Measurements from ENCODE around the gene COL26A1. TPM values are rescaled to one million over a fixed set of nuclear protein-coding genes. Genes with fewer than 3 reads are reported as not detected.

COL26A1 gene
- total RNA-seq, 2 donors from 2014 or later = not detected

- Histone ChIP-seq H3K27ac (no peak overlapping the region), H3K4me1 (peaks cover 0 to 13% of the 10 kb centered on the region in 2 donors), H3K36me3 (no peaks in the 10 kb centered on the region), H3K27me3 (no peaks in the 10 kb centered on the region), H3K4me3 (no peak overlapping the region), H3K9me3 (no peaks in the 10 kb centered on the region)
- no peak for TF ChIP-seq CTCF (IDR thresholded peaks at IDR 0.05)
- DNase-seq (ENCODE audit: low spot score) = no peak
Observed at GRCh38 chr7:101534873-101535272, 172.2 kb downstream of the COL26A1 start.

- Histone ChIP-seq H3K27me3 (no peaks in the 10 kb centered on the region), H3K36me3 (no peaks in the 10 kb centered on the region), H3K4me1 (peaks cover 0 to 13% of the 10 kb centered on the region in 2 donors), H3K4me3 (no peak overlapping the region), H3K27ac (no peak overlapping the region), H3K9me3 (no peaks in the 10 kb centered on the region)
- no peak for TF ChIP-seq CTCF (IDR thresholded peaks at IDR 0.05)
- no peak for DNase-seq (ENCODE audit: low spot score)
Observed at GRCh38 chr7:101535351-101535751, 172.7 kb downstream of the COL26A1 start.

GRCh38 chr7:101536232-101536631, 173.6 kb downstream of the COL26A1 start:
- no peak for DNase-seq (ENCODE audit: low spot score)
- TF ChIP-seq CTCF (IDR thresholded peaks at IDR 0.05) = no peak

GRCh38 chr7:101536668-101537067, 174.0 kb downstream of the COL26A1 start:
- Histone ChIP-seq H3K4me1 (peaks cover 0 to 13% of the 10 kb centered on the region in 2 donors), H3K36me3 (no peaks in the 10 kb centered on the region), H3K27ac (no peak overlapping the region), H3K4me3 (no peak overlapping the region), H3K9me3 (no peaks in the 10 kb centered on the region), H3K27me3 (no peaks in the 10 kb centered on the region)
- no peak for DNase-seq (ENCODE audit: low spot score)
- no peak for TF ChIP-seq CTCF (IDR thresholded peaks at IDR 0.05)

More at GRCh38 chr7:101536232-101536631, 173.6 kb downstream of the COL26A1 start:
- Histone ChIP-seq H3K27ac (no peak overlapping the region), H3K36me3 (no peaks in the 10 kb centered on the region), H3K4me3 (no peak overlapping the region), H3K4me1 (peaks cover 0 to 13% of the 10 kb centered on the region in 2 donors), H3K9me3 (no peaks in the 10 kb centered on the region), H3K27me3 (no peaks in the 10 kb centered on the region)

- DNase-seq (ENCODE audit: low spot score) = no peak
- no peak for TF ChIP-seq CTCF (IDR thresholded peaks at IDR 0.05)
Observed at GRCh38 chr7:101537205-101537604, 174.5 kb downstream of the COL26A1 start.

GRCh38 chr7:101537935-101538595, 175.4 kb downstream of the COL26A1 start:
- TF ChIP-seq CTCF (IDR thresholded peaks at IDR 0.05) = no peak
- H3K27me3 ChIP-seq = no peaks in the 10 kb centered on the region
- peaks cover 0 to 13% of the 10 kb centered on the region in 2 donors for H3K4me1 ChIP-seq
- no peaks in the 10 kb centered on the region for H3K9me3 ChIP-seq
- no peak for DNase-seq (ENCODE audit: low spot score)
- no peak overlapping the region for H3K4me3 ChIP-seq
- no peak overlapping the region for H3K27ac ChIP-seq
- no peaks in the 10 kb centered on the region for H3K36me3 ChIP-seq

More at GRCh38 chr7:101537205-101537604, 174.5 kb downstream of the COL26A1 start:
- no peak overlapping the region for H3K4me3 ChIP-seq
- H3K4me1 ChIP-seq = peaks cover 0 to 13% of the 10 kb centered on the region in 2 donors
- H3K27ac ChIP-seq = no peak overlapping the region
- no peaks in the 10 kb centered on the region for H3K9me3 ChIP-seq
- H3K36me3 ChIP-seq = no peaks in the 10 kb centered on the region
- H3K27me3 ChIP-seq = no peaks in the 10 kb centered on the region

Measured in right atrium auricular region (tissue), 2 donors.